HG03439 (cell line): ENCODE measurements around the gene NRTN.
A peak's percentile ranks its signal among the peaks of the same experiment; 100 is the strongest.

Experiments used
- ATAC-seq: cut with Tn5 transposase; IDR thresholded peaks from one replicate; pipeline ENCODE4 v1.9.1; 2021; ENCODE audit warnings: mild to moderate bottlenecking, moderate library complexity; ENCODE audit not compliant: unreplicated experiment

Gene NRTN

DNA sequence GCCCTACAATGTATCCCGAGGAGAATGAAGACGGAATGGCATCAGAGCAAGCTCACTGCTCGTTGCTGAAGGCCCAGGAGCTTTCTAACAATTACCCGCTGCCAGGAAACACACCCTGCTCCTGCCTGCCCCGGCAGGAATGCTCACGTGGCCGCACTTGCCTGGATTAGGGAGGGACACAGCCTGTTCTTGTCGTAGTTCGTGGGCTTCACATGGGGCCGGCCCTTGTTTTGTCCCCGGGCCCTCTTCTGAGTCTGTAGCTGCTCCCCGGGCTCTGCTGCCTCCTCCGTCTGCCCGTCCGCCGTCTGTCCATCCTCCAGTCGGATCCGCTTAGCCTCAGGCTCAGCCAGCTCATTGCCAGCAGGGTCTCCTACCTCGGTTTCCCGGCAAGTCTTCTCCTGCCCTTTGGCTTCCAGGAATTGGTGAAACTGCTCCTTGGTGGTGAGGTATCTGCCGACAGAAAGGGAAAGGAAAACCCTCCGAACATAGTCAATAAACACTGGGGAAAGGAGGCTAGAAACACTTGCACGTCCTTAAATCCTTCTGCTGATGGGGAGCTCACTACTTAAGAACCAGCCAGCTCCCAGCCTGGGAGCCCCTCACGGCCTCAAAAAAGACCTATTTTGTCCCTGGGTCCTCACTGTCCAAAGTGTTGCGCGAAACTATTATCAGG lies 14.8 kb upstream of the NRTN start:
- no peak for ATAC-seq

DNA sequence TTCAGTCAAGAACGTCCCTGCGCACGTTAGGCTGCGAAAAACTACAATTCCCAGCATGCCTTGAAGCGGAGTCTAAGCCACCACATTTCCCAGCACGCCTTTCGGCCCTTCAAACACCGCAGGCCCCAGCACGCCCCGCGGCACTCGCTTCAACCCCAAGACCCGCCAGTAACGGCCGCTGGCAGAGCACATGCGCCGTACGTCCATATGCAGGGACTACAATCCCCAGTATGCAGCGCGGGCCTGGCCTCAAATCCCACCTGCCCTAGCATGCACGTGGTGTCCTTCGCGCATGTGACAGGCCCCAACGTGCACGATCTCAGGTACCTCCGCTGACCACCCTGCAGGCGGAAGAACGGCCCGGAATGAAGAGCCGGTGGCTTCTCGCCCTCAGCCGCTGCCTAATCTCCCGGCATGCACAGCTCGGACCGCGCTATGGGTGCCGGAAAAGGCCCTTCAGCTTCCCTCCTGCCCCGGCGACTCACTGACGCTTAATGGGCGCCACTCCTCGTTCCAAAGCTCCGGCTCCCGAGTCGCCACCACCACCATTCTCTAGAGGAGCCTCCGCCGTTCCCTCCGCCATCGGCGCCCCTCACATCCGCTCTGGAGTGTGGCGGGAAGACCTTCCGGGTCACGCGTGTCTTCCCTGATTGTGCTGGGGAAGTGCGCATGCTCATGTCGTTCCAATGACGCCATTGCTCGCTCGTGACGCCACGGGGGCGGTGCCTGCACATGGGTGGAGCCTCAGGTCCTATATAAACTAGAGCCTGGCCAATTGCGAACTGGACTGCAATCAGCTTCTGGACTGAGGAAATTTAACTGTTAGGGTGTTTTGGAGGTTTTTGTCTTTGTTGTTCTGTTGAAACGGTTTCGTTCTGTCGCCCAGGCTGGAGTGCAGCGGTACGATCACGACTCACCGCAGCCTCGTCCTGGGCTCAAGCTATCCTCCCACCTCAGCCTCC lies 14.0 kb upstream of the NRTN start, which contains the start of gene DUS3L:
TSS of gene DUS3L (minus strand) at position 605 of the 962 bp plus-strand sequence. CDS start at position 583, 22 bp downstream.
- ATAC-seq: peak; percentile 89

DNA sequence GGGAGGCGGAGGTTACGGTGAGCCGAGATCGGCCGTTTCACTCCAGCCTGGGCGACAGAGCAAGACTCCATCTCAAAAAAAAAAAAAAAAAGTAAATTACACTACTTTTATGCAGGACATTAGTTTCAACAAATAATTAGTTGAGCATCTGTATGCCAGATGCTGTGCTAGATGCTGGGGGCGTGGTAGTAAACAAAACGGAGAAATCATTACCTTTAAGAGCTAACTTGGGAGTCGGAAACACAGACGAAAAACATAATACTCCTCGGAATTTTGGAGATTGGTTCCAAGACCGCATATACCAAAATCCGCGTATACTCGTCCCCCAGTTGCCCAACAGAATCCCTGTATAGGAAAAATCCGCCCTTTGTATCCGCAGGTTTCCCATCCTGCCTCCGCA lies 12.6 kb upstream of the NRTN start:
- ATAC-seq: no peak

DNA sequence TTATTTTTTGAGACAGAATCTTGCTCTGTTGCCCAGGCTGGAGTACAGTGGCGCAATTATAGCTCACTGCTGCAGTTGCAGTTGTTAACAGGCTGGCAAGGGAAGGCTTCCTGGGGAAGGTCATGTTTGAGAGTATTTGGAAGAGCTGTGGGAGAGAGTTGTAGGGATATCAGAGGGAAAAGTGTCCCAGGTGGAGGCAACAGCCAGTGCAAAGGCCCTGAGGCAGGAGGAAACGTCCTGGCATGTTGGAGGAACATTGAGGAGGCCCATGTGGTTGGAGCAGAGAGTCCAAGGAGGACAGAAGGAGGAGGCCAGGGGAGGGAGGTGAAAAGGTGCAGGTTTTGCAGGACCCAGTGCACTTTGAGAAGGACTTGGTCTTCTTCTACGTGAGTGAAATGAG lies 11.7 kb upstream of the NRTN start:
- no peak for ATAC-seq

DNA sequence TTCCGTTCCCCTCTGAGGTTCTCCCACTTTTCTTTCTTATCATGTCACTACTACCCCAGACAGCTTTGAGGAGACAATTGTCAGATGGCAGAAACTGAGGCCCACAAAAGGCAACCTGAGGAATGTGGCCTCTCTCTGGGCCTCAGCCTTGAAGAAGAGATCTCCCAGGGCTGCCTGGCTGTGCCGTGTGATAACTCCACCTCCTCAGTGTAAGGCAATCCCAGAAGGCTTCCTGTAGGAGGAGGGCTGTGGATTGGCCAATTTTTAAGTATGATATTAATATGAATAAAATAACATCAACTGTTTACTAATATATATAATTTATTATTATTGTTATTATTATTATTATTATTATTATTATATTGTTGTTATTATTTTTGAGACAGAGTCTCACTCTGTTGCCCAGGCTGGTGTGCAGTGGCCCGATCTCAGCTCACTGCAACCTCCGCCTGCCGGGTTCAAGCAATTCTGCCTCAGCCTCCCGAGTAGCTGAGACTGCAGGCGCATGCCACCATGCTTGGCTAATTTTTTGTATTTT lies 9.4 kb upstream of the NRTN start:
- ATAC-seq: no peak

DNA sequence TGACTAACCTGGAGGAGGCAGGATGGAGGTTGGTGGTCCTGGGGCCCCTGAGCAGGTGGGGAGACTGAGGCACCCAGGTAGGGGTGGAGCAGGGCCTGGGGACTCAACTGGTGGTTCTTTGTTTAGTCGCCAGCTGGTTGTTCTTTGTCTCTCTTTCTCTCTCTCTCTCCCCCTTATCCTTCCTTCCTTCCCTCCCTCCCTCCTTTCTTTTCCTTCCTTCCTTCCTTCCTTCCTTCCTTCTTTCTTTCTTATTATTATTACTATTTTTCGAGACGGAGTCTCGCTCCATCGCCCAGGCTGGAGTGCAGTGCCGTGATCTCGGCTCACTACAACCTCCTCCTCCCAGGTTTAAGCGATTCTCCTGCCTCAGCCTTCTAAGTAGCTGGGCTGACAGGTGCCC lies 6.6 kb upstream of the NRTN start:
- ATAC-seq: no peak

DNA sequence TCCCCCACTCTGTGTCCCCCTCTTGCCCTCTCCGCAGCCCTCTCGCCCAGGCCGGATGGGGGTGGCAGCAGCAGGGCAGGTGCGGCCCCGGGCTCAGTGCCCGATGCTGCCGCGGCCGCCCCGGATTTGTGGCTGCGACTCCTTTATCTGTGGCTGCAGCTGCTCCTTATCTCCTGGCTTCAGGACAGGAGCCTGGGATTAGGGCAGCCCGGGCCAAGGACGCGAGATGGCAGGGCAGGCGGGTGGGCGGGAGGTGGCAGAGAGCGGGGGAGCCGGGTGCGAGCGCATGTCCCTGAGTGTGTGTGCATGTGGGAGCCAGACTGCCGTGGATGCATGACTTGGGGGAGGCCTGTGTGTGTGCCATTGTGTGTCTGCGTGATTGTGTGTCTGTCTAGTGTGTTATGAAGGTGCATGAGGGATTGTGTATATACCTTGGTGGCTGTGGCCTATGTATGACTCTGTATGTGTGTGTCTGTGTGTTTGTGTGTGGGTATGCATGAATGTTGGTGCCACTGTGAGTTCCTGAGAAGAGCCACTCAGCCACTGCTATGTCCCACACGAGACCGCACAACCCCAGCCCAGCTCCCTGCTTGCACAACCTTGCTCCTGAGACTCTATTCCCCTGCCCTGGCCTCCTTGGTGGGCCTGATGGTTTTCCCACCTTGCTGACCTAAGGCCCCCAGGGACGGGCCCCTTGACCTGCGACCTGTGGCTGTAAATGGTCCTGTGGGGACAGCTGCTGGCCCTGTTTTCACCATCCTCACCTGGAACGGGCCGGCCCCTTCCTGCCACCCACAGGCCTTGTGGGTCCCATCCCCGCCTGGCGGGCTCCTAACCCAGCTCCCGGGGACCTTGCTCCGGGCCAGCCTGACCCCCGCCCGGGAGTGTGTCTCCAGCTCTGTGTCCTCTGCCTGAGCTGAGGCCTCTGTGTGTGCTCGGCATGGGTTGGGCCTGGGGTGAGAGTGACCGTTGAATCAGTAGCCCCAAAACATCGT lies 5.3 kb upstream of the NRTN start:
- ATAC-seq: no peak

DNA sequence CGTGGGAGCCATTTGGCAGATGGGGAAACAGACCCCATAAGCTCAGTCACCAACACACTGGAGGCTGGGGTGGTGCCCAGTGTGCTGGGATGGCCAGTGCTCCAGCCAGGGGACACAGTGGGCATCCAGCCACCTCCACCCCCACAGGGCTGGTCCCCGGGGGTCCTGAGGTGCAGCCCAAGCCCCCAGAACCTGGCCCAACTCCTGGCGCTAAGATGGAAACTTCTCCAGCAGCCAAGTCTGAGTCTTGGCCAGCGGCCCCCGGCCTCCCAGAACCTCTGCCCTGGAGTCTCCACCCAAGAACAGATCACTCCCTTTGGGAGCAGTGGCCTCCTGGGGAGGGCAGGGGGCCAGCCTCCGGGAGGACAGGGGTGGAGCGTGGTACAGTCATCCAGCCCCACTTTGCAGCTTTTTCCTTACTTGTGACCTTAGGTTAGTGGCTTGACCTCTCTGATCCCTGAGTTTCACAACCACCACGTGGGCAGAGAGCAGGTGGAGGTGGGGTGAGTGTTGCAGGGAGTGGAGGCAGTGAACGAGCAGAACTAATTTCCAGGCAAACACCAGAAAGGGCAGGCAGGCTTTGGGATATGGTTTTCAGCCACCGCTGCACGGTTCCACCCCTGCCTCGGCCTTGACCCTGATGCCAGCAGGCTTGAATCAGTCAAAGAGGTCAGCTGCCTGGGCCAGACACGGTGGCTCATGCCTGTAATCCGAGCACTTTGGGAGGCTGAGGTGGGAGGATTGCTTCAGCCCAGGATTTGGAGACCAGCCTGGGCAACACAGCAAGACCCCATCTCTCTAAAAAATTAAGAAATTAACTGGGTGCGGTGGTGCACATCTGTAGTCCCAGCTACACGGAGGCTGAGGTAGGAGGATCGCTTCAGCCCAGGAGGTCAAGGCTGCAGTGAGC lies 4.3 kb upstream of the NRTN start:
- no peak for ATAC-seq

DNA sequence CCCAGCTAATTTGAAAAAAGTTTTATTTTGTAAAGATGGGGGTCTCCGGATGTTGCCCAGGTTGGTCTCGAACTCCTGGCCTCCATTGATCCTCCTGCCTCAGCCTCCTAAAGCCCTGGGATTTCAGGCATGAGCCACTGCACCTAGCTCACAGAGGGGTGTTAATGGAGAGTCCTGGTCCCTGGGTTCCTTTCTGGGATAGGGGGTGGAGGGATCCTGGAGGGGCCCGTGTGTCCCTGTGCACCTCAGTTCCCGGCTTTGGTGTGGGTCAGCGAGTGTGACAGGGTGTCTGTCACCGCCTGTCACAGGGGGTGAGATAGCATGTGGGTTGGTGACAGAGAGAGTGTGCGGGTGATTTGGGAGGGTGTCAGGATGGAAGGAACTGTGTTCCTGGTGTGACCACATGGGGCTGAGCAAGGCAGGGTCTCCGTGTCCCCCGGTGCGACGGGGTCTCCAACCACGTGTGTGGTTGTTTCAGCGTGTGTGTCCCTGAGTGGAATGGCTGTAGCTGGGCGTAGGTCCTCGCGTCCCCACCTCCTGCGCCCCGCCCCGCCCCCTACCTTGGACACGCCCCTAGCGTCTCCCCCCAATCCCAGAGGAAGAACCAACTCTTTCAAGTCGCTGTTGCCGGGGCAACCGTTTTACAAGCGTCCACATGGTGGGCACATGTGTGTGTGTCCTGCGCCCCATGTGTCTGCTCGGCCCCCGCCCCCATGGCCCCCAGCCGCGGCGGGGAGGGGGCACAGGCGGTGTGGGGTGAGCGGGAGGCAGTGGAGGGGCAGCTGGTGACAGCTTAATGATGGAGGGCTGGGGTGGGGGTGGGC lies 2.9 kb upstream of the NRTN start:
- ATAC-seq: no peak

DNA sequence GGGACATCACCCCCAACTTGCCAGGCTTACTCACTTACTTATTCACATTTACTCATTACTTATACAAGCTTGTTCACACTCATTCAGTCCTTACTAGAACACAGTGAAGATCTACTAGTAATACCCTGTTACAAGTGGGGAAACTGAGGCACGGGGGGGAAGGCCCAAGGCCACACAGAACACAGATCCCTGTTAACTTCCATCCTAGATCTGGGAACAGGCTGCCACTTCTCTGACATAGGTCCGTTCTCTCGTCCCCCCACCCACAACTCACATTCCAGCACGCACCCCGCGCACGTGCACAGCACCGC lies 1.5 kb upstream of the NRTN start:
- no peak for ATAC-seq

DNA sequence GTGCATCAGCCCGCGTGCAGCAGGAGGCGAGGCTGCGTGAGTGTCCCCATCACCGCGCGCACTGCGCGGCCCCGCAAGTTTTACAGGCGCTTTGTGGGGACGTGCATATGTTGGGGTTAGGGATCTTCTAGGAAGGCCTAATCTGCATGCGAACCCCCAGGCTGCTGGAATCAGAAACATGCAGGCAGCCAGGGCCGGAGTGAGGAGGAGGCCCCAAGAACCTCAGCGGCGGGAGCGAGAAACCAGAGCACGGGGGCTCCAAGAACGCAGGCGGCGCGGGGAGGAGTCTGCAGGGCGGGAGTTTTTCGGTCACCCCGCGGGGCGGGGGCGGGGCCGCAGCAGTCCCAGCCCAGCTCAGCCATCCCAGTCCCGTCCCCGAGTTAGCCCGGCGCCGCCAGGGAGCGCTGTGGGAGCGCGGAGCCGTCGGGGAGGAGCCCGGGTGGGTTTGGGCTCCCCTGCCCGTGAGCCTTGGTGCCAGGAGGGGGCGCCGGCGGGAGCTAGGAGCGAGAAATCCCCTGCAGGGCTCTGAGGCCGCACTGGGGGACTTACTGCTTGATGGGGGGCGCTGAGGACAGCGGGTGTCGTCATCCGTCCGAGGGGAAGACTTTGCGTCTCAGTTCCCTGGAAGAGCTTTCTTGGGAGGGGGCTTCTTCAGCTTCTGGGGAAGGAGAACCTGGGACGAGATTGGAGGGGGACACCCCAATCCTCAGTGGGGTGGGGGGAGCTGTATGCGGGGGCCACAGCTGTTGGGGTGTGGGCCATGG lies 933 bp upstream of the NRTN start:
- ATAC-seq: no peak

DNA sequence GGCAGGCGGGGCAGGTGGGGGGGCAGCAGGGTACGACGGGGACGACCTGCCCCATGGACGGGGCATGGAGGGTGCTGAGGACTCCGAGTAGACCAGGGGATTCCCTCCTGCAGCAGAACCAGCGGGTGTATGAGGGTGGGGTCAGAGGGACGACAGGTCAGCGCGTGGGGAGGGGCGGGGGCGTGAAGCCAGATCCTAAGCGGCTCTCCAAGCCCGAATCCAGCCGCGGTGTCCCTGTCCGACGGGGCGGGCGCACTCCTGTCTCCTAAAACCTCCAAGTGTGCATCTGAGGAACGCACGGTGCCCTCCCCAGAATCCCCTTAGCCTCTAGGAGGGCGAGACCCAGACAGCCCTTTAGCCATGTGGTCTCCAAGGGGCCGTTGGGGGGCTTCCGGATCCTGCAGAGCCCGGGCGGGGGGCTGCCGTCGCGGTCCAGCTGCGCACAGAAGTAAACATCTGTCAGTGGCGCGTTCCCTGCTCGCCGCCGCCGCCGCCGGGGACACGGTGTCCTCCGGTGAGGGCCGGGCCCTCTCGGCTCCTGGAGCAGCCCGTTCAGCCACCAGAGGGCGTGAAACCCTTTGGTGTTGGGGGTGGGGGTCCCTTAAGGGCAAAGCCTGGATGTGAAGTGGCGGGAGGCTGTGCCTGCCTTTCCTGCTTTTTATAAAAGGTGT lies 730 bp downstream of the NRTN start:
- ATAC-seq: no peak

DNA sequence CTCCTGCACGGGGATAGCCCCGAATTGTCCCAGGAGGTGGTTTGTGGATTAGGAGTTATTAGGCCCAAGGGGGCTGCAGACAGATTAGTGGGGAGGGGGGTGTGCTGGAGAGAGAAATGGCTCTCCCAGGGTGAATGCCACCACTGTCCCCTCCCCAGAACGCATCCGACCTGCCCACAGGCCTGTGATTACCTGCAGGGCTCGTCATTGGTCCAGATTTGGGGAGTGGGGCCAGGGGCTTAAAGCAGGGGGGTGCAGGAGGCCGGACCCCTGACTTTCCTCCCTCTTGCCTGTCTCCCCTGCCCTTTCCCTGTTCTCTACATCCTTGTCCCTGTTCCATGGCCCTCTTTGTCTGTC lies 1.2 kb downstream of the NRTN start:
- no peak for ATAC-seq

DNA sequence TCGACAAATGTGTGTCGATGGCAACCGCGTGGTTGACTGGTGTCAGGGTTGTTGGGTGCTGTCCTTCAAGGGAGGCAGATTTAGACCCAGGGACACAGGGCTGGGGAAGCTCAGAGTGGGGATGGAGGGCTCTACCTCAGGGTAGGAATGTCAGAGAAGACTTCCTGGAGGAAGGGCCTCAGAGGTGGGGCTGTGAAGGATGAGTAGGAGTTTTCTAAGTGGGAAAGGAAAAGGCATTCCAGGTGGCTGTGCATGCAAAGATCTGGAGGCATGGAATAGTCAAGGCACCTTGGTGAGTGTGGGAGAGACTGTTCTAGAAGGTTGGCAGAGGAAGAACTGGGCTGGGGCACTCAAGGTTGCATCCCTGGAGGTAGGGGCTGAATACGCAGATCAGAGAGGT lies 2.0 kb downstream of the NRTN start:
- ATAC-seq: no peak

DNA sequence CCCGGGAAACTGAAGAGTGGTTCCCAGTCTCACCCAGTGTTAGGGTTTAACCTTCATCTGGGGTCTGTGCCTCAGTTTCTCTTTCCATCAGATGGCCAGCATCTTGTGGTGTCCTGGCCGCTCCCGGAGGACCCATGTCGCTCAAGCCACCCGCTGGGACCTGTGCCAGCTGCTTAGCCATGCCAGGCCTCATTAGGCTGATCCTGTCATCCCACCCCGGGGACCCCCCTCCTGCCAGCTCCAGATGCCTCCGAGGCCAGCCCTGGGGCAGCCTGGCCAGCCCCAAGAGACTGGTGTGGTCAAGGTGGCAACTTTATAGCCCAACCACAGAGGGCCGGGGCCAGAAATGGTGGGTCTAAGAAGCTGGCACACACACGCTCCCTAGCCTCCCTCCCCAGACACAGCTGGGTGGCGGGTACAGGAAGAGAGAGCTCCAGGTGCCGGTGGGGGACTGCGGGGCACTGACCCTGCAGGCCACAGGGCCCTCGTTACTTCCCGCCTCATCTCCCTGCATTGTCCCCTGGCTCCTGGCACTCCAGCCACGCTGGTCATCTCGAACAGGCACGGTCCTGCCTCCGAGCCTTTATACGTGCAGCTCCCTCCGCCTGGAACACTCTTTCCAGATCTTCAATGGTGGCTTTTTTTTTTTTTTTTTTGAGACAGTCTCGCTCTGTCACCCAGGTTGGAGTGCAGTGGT lies 3.4 kb downstream of the NRTN start:
- ATAC-seq: no peak

DNA sequence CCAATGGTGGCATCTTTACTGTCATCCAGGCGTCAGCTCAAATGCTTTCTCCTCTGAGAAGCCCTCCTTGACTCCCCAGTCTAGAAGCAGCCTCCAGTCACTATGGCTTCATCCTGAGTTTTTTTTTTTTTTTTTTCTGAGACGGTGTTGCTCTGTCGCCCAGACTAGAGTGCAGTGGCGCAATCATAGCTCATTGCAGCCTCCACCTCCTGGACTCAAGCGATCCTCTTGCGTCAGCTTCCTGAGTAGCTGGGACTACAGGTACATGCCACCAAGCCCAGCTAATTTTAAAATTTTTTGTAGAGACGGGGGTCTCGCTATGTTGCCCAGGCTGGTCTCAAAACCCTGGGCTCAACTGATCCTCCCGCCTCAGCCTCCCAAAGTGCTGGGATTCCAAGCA lies 4.2 kb downstream of the NRTN start:
- no peak for ATAC-seq

DNA sequence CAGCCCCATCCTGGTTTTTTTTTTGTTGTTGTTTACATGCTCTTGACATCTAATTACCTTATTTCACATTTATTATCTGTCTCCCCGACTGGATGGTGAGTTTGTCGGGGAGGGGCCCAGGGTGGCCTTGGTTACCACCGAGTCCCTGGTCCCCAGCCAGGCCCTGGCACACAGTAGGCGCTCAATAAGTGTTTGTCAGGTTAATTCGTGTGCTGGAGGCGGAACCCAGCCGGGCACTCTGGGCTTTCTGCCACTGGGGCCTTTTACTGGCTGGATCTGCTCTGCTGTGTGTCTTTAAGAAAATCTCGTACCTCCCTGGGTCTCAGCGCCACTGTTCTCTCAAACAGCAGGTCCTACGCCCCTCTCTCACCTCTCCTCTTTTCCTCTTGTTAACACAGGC lies 4.6 kb downstream of the NRTN start:
- no peak for ATAC-seq
